Retina (tissue), 1 donor: ENCODE measurements around the gene TRPC6.
A peak's percentile ranks its signal among the peaks of the same experiment; 100 is the strongest.

Experiments
- DNase-seq: peaks from one replicate; pipeline ENCODE4 v3.0.0-alpha.2; 2016

TRPC6 gene

DNA sequence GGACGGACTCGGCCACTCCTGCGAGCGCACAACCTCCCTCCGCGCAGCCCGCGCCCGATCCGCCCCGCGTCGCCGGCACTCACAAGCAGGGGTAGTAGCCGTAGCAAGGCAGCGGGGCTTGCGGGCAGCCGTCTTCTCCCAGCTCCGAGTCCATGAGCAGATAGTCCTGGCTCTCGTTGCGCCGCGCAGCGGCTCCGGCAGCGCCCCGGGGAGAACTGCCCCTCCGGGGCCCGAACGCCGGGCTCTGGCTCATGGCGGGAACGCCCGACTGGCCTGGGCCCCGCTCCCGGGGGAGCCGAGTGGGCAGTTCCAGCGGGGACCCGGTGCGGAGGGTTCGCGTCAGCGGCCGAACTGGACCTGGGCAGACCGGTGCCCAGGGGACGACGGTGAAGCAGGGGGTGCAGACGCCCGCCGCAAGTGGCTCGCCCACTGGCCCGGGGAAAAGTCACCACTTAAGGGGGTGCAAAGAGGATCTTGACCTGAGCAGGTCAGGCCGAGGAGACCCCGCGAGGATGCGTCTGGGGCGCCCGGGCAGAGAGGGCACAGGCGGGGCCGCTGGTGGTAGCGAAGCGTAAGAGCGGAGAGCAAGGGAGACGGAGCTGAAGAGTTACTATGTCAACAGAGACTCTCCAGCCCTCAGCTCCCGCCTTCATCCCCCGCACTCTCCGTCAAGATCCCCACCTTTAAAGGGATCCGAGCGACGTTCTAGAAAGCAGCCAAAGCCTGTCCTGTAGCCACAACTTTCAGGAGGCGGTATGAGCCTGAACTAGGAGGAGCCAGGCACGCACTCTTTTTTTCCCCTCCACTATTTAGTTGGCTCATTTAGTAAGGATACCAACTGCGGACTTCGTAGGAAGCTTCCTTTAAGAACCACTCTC is at the start of gene TRPC6:
TSS of gene TRPC6 (minus strand) at position 757 of the 878 bp plus-strand sequence. CDS start at position 253, 504 bp downstream.
- peak; percentile 81 for DNase-seq

DNA sequence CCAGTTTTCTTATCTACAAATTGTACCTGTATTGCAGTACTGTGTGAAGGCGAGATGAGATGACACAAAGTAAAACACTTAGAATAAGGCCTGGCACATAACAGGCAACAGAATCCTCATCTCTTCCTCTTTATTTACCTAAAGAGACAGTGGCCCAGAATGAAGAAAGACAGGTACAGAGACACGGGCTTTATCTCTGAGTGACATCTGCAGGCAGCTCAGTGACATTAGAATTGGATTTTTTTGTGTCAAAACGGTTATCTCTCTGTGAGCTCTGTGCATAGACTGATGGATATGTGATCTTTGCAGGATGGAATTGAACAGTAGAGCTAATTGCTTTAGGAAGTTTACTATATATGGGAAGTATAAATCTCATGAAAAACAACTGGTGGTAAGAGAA is 36.2 kb upstream of the TRPC6 start:
- DNase-seq, result no peak

DNA sequence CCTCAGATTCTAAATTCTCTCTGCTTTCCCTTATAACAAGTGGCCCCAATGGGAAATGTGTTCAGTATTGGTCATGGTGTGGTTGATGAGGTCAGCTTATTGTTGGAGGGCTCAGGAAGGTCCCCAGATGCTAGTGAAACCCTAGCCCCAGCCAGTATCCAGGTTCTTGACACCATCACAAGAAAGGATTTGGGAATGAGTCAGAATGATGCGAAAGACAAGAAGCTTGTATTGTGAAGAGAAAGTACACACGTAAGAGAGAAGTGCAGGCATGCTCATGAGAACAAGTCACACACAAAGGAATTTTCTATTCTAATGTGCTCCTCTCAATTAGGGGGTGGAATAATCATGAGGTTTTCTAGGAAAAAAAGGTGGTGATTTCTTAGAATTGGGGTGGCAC is 34.9 kb upstream of the TRPC6 start:
- DNase-seq, result no peak

DNA sequence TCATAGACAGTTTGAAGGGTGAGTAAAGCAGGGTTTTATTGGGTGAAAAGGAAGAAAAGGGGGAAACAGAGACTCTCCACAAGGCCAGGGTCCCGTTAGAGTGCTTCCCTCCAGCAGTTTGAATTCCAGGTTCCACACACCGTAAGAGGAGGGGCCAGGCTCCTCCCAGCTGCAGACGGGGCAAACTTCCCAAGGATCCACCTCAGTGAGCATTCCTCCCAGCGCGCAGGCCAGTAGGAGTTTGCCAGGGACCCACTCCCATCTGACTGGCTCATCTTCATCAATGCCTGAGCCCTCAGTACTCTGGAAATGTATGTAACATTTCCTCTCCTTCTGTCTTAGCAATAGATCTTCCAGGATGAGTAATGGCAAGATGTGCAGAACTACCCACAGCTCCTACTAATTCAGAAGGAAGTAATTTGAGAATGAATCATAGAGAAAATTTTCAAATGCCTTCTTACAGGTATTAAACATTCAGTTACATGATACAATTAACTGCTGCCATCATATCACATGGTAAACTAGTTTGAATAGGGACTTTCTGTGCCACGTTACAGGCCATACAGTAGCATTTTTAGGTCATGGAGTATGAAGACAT is 34.0 kb upstream of the TRPC6 start:
- no peak for DNase-seq

DNA sequence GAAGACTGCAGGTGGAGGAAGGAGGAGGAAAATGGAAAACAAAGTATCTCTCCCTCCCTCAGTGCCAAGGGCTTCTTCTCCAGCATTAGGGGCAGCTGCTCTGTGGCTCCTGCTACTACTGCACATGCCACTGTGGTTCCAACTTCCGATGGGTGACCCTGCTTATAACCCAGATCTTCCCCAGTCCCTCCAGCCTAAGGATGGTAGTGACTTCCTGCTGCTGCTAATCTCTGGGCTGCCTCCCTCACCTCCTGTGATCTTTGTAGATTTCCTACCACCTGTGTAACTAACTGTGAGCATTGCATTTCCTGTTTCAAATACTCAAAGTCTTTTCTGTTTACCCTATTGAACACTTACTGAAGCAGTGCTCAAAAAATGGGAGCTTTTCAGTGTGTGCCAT is 28.7 kb upstream of the TRPC6 start:
- DNase-seq, result no peak

DNA sequence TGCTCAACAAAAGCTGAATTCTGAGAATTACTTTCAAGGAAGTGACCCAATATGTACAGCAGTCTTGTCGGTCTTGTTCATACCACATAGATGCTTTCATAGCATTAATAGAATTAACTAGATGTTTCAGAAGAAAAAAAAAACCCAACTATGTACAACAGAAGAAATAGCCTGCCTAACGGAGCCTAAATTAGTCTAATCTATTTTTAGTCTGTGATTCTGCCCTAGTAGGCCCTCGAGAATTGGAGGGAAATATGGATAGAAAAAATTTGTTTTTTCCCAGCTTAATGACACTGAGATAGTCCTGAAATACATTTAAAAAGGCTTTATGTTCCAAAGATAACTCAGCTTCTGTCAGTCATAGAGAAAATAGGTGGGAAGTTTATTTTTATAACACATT is 17.1 kb upstream of the TRPC6 start:
- DNase-seq, result no peak

DNA sequence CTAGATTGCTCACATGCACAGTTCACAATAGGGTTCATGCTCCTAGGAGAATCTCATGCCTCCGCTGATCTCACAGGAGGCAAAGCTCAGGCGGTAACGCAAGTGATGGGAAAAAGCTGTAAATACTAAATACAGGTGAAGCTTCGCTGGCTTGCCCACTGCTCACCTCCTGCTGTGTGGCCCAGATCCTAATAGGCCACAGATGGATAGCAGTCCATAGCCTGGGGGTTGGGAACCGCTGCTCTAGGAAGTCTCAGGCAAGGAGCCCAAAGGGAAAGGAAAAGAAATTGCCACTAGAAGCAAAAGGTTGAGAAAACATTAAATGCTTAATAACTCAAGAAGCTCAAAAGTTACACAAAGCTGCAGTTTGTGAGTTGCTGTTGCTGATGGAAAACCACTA is 3.2 kb upstream of the TRPC6 start:
- no peak for DNase-seq

DNA sequence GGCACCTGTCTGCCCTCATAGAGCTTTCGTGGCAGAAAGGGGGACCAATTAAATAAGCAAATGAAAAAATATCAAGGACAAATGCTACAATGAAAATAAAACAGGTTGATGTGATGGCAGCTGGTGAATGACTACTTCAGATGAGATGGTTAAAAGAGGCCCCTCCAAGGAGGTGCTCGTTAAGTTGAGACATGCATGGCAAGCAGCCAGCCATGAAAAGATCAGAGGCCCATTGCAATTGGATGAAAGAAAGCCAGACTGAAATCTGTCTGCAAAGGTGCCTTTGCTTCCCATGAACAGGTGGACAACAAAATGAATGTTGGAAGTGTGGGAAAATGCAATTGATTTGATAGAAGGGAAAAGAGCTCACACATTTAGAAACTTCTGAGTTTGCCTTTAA is 848 bp upstream of the TRPC6 start:
- no peak for DNase-seq

DNA sequence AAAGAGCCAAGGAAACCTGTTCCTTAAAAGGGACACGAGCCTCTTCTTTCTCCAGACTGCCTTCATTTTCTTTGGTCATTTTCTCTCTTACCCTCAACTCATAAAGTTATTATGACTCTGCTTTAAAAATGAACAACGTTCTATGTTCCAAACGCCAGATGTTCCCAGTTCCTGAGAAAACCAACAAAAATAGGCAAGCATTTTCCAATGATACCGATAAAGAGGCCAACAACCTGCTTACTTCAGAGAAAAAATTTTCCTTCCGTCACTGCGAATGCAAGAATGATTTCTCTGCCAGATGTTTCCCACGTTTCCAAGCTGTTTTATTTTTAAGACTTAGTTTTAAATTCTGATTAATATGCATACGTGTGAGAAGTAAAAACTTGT is 315 bp upstream of the TRPC6 start:
- no peak for DNase-seq

DNA sequence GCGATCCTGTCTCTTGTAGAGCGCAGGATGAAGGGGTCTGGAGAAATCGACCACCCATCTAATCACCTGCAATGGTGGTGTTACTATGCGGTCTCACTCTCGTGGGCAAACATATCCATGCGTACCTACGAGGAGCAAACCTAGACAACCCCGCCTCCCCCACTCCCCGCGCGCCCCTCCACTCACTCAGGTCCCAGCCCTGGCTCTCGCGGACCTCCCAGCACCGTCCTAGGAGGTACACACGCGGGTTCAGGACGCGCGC is 887 bp downstream of the TRPC6 start:
- no peak for DNase-seq

DNA sequence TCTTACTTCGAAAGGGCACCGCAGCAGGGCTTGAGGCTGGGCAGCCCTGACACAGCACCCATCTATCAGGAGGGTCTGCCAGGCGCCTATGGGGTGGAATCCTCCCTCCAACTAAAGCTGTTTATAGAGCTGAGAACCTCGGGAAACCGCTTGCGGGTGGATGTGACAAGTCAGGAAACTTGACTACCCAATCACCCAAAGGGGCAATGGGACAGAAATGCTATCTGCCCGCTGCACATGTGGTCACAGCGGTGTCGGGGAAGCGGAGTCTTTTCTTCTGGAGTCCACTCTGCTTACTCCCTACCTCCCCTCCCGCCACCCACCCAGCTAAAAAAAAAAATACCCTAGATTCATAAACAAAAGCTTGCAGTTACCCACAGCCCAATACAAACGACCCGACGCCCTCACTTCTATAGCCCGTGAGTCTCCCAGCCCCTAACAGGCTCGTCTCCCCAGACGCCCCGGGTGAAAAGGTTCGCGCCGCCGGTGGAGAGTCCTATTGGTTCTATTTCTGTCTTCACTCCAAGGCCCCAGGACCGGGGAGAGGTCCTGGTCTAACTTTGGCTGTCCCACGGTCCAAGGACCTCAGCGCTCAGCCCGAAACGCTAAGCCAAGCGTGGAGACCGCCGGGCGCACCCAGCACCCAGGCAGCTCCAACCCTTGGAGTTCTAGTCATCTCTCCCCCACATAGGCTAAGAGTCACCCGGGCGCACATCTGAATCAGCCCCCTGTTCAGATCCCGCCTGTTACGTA is 1.4 kb downstream of the TRPC6 start:
- peak; percentile 68 for DNase-seq

DNA sequence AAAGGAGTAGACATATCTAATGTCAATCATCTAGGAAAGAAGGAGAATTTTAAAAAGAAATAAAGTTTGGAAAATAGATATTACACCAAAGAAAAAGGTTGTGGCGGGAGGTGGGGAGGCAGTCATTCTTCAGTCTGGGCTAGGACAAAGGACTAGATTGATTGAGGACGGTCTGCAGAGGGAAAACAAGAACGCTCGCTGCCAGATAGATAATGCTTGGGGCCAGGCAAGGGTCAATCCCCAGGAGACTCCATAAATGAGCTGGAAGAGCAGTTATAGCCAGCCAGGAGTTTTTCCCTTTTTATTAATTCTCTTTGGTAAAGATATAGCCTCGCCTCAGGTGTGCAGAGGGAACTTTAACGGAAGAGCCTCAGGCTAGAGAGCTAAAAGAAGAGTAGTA is 6.3 kb downstream of the TRPC6 start:
- no peak for DNase-seq

DNA sequence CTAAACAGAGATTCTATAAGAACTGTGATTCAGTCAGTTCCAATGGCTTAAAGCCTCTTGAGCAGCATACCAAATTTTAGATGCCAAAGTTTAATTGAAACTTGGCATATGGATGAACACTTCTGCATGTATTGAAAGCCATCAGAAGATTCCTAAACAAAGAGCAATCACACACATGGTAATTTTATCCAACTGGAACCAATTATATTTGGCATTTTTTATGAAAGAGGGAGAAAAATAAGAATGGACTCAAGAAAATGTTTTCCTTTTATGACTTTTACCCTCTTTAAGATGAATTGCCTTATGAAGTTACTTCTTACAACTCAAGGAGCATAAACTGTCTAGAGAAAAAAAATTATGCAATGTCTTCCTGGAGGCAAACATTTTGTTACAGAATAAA is 7.4 kb downstream of the TRPC6 start:
- DNase-seq, result no peak

DNA sequence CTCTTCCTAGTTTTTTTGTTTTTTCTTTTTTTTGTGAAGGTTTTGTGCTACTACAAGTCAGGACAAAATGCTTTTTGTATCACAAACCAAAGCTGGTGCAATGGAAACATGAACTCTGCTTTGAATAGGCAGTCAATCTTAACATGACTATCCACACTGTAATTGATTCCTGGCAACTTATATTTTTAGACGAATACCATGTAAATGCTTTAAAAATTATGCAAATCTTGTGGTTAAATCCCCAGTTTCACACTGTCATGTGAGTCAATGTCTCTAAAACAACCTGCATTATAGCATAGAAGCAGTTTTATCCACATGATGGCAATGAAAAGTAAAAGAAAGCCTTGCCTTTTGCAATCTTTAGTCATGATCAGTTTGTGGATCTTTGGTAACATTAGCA is 8.9 kb downstream of the TRPC6 start:
- DNase-seq, result no peak

DNA sequence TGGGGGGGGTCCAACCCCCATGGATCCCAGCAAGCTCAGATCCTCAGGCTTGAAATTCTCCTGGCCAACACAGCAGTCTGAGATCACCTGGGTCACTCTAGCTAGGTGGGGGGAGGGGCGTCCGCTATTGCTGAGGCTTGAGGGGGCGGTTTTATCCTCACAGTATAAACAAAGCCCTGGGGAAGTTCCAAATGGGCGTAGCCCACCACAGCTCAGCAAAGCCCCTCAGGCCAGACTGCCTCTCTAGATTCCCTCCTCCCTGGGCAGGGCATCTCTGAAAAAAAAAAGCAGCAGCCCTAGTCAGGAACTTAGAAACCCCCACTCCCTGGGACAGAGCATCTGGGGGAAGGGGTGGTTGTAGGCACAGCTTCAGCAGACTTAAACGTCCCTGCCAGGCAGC is 16.7 kb downstream of the TRPC6 start:
- no peak for DNase-seq

DNA sequence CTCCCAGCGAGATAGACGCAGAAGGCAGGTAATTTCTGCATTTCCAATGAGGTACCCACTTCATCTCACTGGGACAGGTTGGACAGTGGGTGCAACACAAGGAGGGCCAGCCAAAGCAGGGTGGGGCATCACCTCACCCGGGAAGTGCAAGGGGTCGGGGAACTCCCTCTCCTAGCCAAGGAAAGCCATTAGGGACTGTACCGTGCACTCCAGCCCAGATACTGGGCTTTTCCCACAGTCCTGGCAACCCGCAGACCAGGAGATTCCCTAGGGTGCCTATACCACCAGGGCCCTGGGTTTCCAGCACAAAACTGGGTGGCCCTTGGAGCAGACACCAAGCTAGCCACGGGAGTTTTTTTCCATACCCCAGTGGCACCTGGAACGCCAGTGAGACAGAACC is 17.2 kb downstream of the TRPC6 start:
- DNase-seq, result no peak

DNA sequence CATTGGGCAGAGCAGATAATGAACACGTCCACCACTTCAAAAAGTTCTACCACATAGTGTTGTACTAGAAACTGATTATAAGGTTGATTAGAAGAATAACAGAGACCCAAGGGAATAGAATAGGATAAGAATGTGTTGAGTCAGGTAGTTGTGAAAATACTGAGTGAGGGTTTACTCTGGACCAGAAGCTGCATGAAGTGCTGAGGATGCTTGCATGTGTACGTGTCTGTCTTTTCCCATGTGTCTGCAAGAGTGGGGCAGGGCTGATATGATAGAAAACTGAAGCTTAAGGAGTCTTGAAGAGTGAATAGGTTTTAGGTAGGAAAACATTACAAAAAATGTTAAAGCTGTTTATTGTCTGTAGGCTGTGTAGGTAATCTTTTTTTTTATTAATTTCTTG is 20.6 kb downstream of the TRPC6 start:
- no peak for DNase-seq

DNA sequence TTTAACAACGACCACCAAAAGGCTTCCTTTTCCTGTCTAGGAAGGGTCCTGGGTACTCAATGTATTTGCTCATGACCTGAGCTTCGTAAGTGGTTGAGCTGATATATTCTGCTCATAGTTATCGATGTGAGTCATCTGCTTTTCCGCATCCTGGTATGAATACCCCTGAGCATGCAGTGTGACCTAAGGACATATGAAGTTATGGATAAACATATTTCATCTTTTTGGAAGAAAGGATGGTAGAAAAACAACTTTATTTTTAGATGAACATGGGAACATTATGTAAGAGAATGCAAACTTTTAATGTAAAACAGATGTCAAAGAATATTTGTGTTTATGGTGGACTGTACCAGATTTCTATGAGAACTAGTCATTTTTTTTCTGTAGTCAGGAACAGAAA is 28.4 kb downstream of the TRPC6 start:
- no peak for DNase-seq

DNA sequence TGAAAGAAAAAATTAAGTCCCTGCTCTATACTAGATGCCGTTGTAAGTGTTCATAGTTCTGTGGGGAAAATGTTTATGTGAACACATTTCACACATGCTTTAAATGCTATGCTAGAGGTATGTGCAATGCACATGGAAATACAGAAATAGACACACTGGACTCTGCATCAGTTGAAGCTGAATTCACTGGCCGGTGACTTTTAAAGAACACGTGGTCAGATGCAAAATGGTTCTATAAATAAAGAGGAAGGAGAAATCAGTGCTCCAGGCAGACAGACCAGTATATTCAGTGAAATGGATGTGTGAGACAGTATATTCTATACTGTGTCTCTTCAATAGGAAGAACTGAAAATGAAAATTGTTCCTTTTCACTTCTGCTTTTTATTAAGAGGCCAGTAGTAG is 29.9 kb downstream of the TRPC6 start:
- DNase-seq, result no peak

DNA sequence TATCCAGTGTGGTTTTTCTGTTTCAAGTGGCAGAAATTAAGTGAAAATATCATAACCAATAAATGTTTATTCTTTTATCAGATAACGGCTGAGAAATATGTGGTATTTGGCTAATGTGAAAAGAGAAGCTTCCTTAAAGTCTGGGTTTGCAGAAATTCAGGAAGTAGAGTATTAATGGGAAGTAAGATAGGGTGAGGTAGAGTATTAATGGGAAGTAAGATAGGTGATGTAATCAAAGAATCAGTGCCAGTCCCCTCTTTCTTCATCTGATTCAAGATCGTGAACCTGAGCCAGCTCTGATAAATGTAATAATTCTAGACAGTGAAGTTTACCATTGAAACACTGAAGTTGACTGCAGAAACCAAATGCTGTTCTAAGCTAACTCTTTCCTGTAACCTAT is 30.9 kb downstream of the TRPC6 start:
- DNase-seq, result no peak

DNA sequence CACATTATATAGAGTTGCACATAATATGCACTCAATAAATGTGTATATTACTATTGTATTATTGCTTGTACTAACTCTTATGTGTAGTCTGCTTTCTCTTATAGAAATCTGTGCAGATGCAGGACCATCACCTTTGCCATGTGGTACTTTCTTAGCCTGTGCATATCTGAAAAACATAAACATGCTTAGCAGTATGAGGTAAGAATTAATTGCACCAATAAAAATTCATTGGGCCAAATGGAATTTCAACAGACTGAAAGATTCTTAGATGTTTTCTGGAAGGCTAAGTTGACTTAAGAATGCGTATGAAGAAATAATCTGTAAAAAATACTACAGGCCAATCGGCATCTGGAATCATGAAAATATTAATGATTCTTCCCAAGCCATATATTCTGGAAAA is 55.3 kb downstream of the TRPC6 start:
- DNase-seq, result no peak

DNA sequence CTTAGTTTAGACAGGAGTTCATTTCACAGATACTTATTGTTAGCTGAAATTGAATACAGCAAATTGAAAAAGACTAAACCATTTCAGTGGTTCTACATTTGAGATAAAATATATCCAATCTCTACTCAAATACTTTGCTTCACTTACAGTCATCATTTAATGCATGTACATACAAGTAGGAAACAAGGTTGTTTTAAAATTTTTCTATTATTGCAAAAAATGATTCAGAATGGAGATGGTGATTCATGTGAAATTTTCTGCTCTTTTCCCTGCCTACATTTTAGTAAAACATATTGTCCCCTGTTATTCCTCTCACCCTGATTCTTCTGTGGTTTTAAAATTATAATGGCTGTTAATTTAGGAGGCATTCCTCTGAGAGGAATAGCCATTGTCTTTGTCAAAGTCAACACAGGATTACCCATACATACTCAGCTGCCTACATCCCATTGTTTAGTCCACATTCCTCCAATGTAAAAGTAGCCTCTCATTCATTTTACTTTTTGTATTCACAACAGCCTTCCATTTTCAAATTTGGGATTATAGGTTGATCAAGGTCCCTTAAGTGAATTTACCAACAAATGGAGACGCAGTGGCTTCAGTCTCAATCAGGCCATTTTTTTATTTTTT is 60.1 kb downstream of the TRPC6 start:
- DNase-seq, result no peak

DNA sequence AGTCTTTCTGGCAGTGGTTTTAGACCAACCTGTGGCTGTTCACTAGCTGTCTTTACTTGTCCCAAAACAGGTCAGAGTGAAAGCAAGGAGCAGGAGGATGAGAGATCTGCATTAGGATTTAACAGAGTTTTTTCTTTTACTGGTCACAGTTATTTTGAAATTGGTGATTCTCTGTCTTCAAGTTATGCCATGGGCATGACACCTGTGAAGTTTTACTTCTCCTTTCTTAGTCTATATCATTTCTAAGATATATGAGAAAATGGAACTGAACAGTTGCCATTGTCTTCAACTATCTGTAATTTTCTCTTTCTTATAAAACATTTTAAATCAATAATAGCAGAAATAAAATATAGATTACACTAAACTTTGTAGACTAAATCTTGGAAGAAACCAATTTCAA is 60.6 kb downstream of the TRPC6 start:
- no peak for DNase-seq

DNA sequence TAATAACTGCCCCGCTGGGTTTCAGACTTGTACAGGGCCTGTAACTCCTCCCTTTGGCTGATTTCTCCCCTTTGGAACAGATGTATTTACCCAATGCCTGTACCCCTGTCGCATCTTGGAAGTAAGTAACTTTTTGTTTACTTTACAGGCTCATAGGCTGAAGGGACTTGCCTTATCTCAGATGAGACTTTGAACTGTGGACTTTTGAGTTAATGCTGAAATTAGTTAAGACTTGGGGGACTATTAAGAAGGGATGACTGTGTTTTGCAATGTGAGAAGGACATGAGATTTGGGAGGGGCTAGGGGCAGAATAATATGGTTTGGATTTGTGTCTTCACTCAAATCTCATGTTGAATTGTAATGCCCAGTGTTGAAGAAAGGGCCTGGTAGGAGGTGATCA is 62.0 kb downstream of the TRPC6 start:
- no peak for DNase-seq
